NCI-H1092 treated with DMSO at 0.1 percent for 48 hours (cell line): ENCODE measurements around the gene EIF4E2.

Experiments used
- DNase-seq: peaks from one replicate; lab custom pipeline; 2025; lab: John Stamatoyannopoulos, UW

EIF4E2 gene

DNA sequence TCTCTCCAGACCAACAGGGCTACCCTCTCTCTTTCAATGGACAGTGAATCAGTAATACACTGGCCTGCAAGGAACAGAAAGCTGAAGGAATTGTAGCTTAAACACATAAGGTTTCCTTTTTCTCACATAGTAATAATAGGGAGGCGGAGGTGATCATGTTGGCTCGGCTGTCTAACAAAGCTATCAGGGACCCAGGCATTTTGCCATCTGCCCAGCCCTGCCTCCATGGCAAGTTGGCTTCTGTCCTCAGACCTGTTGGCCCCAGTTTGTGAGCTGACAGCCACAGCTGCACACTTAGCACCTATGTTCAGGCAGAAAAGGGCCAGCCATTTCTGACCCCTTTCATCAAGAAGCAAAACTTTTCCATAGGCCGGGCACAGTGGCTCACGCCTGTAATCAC lies 13.0 kb upstream of the EIF4E2 start:
- no peak for DNase-seq

DNA sequence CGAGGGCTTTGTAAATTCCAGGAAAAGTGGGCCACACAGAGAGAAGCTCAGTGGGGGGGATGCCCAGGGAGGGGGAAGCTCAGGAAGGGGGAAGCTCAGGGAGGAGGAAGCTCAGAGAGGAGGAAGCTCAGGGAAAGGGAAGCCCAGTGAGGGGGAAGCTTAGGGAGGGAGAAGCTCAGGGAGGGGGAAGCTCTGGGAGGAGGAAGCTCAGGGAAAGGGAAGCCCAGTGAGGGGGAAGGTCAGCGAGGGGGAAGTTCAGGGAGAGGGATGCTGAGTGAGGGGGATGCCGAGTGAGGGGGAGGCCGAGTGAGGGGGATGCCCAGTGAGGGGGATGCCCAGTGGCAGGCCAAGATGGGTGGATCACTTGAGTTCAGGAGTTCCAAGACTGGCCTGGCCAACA lies 11.8 kb upstream of the EIF4E2 start:
- DNase-seq, result no peak

DNA sequence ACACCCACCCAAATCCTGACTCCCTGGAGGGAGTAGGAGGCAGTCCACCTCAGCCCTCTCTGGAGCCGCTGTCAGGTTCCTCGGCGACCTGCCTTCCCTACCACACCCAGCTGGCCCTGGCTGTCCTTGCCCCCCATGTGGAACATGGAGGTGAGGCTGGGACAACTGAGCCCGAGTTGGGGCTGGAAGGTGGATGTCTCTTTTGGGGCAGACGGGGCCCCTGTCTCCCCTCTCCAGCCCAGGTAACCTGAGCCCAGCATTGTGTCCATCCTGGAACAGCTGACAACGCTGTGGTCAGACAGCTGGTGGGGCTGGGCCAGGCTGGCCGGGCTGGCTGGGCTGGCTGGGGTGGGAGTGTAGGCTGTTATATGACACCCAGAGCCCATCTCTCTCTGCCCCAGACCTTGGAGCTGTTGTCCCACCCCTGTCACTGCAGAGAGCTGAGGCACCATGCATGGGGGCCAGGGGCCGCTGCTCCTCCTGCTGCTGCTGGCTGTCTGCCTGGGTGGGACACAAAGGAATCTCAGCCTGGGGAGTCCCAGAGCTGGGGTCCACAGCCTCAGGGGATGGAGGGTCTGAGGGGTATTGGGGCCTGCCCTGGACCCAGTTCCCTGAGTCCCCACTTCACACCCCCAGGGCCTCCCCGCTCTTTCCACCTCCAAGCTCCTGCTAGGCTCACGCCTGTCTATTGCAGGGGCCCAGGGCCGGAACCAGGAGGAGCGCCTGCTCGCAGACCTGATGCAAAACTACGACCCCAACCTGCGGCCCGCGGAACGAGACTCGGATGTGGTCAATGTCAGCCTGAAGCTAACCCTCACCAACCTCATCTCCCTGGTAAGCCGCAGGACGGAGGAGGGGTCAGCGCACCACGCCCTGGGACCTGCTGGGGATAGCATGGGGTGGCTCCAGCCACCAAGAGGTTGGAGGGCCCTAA lies 10.9 kb upstream of the EIF4E2 start, which contains the start of gene CHRNG:
CHRNG (plus strand) TSS at position 395 of the 934 bp plus-strand sequence; CDS start at position 451, 56 bp downstream.
- no peak for DNase-seq

DNA sequence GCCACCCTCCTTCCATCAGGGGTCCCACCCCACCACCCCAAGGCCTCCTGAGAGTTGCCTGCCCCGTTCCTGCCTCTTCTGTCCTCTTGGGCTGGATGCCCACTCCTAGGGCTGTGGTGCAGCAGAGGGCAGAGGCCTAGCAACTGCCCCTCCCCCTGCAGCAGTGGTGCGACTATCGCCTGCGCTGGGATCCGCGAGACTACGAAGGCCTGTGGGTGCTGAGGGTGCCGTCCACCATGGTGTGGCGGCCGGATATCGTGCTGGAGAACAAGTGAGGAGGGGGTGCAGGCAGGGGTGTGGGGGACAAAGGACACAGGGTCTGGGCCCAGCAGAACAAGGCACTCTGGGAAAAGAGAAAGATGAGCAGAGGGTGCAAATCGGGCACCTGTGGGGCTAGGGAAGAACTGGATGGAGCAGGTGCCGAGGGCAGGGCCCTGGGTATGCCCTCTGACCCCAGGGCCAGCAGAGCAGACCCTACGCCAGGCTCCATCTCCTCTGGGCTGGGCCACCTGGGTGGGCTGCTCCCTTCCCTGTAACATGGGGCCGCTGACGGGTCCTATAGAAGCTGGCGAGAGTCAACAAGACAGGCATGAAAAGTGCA lies 9.9 kb upstream of the EIF4E2 start:
- DNase-seq, result no peak

DNA sequence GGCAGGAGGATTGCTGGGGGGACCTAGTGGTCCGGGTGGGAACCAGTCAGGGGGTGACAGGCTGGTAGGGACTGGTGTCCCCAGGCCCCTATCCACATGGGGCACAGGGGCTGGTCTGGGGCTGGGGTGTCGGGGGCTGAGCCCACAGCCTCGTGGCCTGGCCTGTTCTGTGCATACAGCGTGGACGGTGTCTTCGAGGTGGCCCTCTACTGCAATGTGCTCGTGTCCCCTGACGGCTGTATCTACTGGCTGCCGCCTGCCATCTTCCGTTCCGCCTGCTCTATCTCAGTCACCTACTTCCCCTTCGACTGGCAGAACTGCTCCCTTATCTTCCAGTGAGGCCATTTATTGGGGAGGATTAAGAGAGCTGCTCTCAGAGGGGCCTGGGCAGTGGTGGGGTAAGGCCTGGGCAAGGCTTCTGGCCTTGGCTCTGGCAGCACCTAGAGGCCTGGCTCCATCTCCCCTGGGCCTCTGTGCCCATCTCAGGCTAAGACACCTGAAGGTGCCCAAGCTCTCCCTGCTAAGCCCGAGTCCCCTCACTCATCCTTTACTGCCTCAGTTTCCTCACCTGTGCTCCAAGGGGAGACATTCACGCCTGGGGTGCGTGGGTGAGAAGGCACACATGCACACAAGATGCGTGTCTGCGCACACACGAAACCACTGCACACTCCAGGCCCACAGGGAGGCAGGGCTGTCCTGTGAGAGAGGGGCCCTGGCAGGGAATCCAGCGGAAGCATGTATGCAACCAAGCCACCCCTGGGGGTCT lies 9.1 kb upstream of the EIF4E2 start:
- DNase-seq, result no peak

DNA sequence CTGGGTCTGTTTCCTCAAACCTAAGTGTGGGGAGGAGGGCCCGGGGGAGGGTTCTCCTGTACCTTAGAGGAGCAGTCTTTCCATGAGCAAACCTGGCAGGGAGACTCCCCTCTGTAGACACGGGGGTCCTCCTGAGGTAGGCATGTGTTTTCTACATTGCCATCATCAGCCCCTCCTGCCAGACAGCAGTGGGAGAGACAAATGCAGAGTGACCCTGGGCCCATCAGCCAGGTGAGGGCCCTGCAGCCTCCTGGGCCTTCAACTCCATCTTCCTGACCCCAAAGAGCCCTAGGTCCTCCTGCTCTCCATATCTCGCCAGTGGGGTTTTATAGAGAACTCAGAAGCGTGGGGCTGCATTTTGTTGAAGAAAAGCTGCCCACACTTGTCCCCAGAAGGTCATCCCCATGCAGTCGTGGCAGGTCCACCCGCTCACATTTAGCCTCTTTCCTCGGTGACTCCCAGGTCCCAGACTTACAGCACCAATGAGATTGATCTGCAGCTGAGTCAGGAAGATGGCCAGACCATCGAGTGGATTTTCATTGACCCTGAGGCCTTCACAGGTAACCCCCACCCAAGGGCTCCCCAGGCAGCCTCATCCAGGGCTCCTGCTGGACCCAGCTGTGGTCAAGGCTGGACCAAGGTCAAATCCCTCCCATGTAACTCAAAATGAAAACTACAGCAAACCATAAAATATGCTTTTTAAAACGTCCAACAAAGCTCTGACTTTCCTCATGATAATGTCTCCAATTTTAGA lies 8.4 kb upstream of the EIF4E2 start:
- no peak for DNase-seq

DNA sequence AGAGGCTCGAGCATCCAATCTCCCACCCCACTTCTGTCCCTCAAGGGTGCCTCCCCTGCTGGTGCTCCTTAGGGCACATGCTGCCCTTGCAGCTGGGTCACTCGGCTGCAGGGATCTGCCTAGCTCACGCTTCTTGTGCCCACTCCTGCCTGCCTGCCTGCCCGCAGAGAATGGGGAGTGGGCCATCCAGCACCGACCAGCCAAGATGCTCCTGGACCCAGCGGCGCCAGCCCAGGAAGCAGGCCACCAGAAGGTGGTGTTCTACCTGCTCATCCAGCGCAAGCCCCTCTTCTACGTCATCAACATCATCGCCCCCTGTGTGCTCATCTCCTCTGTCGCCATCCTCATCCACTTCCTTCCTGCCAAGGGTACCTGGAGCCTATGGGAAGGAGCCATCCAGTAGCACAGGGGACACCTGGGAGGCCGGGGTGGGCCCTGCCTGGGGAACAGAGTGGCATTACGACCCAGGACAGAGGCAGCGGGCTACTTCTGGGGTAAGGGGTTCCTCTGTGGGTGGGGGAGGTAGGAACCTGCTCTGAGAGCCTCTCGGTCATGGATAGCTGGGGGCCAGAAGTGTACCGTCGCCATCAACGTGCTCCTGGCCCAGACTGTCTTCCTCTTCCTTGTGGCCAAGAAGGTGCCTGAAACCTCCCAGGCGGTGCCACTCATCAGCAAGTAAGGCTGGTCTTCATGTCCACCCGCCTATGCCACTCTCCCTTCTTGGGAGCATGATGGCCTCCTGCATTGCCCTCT lies 7.6 kb upstream of the EIF4E2 start:
- no peak for DNase-seq

DNA sequence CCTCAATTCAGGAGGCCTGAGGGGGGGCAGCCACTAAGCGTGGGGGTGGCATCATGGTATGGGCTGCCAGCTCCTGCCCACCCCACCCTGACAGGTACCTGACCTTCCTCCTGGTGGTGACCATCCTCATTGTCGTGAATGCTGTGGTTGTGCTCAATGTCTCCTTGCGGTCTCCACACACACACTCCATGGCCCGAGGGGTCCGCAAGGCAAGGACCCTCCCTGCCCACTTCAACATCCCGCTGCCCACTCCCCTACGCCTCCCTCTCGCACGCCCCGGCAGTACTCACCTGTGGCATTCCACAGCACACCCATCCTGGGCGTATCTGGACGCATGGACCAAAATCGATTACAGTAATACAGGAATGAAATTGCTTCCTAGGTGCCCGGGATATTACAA lies 7.0 kb upstream of the EIF4E2 start:
- DNase-seq, result no peak

DNA sequence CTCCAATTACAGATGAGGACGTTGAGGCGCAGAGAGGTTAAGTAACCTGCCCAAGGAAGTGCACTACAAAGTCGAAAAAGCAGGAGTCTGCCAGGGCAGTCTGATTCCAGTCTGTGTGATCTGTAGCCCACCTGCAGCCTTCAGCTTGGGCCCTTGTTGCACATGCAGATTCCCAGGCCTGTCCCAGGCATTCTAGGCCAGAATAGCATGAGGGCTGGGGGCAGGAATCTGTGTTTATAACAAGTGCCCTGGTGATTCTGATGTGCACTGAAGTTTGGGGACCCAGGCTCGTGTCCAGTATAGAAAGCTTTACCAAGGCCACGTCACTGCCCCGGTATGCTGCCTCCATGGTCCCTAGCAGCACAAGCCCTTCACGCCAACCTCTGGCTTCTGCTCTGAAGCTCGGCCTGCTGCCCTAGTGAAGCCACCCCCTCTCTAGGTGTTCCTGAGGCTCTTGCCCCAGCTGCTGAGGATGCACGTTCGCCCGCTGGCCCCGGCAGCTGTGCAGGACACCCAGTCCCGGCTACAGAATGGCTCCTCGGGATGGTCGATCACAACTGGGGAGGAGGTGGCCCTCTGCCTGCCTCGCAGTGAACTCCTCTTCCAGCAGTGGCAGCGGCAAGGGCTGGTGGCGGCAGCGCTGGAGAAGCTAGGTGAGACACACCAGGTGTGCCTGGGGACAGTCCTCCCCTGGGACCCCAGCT lies 6.4 kb upstream of the EIF4E2 start:
- no peak for DNase-seq

DNA sequence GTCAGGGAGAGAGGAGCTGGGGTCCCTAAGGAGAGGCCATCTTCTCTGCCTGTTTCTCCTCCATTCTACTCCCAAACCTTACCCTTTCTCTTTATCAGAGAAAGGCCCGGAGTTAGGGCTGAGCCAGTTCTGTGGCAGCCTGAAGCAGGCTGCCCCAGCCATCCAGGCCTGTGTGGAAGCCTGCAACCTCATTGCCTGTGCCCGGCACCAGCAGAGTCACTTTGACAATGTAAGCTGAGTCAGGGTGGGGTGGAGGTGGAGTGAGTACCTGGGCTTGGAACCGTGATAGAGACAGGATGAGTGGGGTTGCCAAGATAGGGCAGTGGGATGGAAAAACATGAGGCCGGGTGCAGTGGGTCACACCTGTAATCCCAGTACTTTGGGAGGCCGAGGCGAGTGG lies 5.8 kb upstream of the EIF4E2 start:
- no peak for DNase-seq

DNA sequence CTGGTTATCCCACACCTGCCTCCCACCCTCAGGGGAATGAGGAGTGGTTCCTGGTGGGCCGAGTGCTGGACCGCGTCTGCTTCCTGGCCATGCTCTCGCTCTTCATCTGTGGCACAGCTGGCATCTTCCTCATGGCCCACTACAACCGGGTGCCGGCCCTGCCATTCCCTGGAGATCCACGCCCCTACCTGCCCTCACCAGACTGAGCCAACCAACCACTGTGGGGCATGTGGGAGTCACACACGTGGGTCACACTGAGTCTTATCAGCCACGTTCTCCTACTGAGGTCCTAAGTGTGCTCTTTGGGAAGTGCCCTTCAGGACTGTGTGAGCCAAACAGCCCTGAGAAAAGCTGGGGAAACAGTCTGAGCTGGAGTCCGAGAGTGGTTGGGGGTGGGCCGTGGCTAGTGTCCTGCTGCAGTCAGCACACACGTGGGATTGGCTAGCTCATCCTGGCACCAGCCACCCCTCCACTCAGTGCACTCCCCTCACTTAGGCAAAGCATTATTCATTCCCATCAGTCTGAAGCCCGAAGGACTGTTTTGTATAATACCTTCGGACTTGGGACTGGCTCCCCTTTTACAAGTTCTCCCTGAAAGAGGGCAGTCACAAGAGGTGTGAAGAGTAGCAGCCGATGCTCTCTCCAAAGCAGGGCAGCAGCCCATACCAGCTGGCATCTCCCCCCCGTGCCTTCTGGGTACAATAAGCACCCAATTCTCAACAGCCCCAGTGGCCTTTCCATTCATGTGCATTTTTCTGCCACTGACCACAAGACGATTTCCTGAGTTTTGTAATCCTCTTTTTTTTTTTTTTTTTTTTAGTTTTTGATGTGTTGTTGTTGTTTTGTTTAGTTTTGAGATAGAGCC lies 4.7 kb upstream of the EIF4E2 start:
- no peak for DNase-seq

DNA sequence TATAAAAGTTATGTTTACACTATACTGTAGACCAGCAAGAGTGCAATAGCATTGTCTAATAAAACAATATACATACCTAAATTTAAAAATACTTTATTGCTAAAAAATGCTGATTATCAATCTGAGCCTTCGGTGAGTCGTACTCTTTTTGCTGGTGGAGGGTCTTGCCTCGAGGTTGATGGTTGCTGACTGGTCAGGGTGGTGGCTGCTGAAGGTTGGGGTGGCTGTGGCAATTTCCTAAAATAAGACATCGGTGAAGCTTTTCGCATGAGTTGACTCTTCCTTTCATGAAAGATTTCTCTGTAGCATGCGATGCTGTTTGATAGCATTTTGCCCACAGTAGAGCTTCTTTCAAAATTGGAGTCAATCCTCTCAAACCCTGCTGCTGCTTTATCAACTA lies 2.5 kb upstream of the EIF4E2 start:
- no peak for DNase-seq

DNA sequence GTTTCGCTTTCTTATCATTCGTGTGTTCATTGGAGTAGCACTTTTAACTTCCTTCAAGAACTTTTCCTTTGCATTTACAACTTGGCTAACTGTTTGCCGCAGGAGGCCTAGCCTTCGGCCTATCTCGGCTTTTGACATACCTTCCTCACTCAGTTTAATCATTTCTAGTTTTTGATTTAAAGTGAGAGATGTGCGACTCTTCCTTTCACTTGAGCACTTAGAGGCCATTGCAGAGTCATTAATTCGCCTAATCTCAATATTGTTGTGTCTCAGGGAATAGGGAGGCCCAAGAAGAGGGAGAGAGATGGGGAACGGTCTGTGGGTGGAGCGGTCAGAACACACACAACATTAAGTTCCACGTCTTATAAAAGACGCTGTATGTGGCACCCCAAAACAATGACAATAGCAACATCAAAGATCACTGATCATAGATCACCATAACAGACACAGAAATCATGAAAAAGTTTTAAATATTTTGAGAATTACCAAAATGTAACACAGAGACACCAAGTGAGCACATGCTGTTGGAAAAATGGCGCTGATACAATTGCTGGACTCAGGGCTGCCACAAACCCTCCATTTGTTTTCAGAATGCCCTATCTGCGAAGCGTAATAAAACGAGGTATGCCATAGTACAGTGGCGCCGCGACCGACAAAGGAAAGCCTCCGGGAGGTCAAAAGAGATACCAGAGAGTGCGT lies 685 bp upstream of the EIF4E2 start:
- peak; percentile 39 for DNase-seq

DNA sequence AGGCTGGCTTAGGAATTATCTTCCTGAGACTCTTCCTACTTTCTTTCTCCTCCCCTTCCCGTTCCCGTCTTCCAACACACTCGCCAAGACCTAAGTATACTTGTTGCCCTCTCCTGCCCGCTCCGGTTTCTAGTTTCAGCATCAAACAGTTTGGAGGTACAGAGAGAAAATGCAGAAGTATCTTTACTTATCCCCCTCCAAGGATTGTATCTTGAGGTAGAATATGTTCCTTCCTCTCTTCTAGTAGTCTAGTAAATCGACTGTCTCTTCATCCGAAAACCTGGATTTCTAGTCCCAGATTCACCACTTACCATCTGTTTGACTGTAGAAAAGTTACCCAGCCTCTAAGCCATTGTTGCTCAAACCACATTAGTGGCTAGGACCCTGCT lies 755 bp downstream of the EIF4E2 start:
- no peak for DNase-seq

DNA sequence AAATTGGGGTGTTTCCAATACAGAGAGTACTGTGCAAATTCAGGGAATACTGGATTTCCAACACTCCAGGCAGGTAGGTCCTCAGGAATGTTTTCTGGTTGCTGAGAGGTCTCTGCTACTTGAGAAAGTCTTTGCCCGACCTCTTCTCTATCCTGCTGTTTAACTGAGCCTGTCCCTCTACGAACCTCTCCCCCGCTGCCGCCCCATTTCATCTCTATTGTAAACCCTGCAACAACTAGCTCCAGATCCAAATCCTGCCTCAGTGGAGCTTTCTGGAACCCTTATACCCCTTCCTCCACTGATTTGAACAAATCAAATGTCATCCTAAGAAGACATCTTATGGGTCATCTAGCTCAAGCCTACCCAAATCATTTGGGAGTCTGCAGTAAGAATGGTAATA lies 1.3 kb downstream of the EIF4E2 start:
- no peak for DNase-seq

DNA sequence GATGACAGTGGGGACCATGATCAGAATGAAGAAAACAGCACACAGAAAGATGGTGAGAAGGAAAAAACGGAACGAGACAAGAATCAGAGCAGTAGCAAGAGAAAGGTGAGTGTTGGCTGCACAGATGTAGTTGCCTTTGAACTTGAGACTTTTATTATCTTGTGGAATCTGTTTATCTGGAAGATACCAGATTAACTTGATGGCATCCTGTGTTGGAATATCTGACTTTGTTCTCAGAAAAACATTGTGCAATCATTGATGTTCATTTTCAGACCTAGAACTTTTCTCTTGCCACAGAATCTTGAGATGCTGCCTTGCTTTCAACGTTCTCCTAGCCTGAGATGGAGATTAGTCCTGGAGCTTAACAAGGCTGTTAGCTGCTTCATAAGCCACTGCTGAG lies 5.9 kb downstream of the EIF4E2 start:
- DNase-seq, result no peak

DNA sequence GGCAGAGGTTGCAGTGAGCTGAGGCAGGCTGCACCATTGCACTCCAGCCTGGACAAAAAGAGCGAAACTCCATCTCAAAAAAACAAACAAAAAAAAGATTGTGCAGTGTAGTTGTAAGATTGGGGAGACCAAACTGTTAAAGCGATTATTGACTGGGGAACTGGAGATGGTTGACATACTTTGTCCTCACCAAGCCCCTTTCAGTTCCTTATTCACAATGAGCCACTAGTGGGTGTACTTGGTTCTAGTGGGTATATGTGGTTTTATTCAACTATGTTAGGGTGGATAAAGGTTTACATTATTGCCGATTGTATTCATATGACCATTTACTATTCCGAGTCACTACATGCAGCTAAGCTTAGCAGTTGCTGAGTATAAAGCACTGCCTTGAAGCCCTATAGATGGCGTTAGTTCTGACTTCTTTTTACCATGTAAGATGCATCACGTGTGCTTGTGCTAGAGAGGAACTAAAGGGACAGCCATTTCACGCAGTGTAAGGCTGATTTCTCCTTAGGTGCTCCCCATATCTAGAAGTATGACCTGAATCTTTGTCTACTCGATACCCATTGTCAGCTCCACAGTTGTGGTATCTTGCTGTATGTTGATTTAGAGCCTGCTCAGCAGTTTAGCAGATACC lies 12.1 kb downstream of the EIF4E2 start:
- DNase-seq, result no peak

DNA sequence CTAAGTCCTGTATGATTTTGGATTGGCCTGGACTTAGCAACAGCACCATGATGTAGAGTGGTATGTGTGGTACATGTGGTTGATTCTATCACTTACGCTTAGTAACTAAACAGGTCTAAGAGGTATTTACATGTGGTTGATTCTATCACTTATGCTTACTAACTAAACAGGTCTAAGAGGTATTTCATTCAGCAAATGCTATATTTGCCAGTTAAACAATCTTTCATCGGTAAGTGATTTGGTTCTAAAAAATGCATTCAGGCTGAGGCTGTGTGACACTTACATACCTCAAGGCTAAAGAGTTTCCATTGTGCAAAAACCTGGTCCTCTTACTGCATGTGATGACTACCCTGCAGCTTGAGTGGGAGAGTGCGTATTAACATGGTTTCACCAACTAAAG lies 13.1 kb downstream of the EIF4E2 start:
- DNase-seq, result no peak

DNA sequence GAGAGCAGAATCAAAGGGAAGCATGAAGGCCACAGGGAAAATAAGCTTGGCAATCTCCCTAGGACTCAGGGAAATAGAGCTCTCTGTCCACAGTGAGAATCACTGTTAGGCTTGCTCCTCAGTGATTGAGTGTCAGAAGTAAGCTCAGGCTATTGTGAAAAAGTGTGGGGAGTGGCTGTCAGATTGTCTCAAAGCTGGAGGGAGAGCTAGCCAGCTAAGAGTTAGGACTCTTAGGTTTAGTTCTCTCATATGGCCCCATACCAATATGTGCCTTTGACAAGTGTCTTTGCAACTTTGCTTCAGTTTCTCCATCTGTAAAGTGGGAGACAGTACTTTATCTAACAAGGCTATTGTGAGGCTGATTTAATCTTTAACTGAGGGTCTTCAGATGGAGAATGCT lies 17.2 kb downstream of the EIF4E2 start:
- no peak for DNase-seq
